Breast epithelium (tissue), 4 donors: ENCODE measurements around the gene GORASP2. TPM values are rescaled to one million over a fixed set of nuclear protein-coding genes. Genes with fewer than 3 reads are reported as not detected.

Experiments
- DNase-seq, 2 donors: peaks; one replicate each; pipeline ENCODE4 v3.0.0-alpha.2; 2019; ENCODE audit warnings: low spot score in 2 of 2
- H3K27ac ChIP-seq, 2 donors: fragments of 200-600 bp; sonication (generic) in 1 of 2; one replicate each; pipeline ENCODE4 v1.5.1; 2016 to 2019; ENCODE audit warnings: mild to moderate bottlenecking in 1 of 2
- H3K27me3 ChIP-seq, 2 donors: fragments of 200-600 bp; sonication (generic) in 1 of 2; one replicate each; pipeline versions ENCODE4 v1.5.1 to v1.6.0; 2017 to 2019; ENCODE audit warnings: control low read depth in 1 of 2, mild to moderate bottlenecking in 1 of 2
- H3K36me3 ChIP-seq: fragments of 200-600 bp; one replicate; pipeline ENCODE4 v1.5.1; 2019
- H3K4me1 ChIP-seq, 2 donors: fragments of 200-600 bp; sonication (generic); one replicate each; pipeline ENCODE4 v1.5.1; 2016 to 2019; ENCODE audit warnings: control low read depth in 1 of 2
- H3K4me3 ChIP-seq, 3 donors: fragments of 200-600 bp; sonication (generic); 1 replicate in 2 of 3; 2 replicates in 1 of 3; pipeline ENCODE4 v1.5.1; 2016 to 2019; ENCODE audit warnings: mild to moderate bottlenecking in 3 of 3, moderate library complexity in 2 of 3
- H3K9me3 ChIP-seq, 2 donors: fragments of 200-600 bp; sonication (generic) in 1 of 2; one replicate each; pipeline ENCODE4 v1.5.1; 2016 to 2019; ENCODE audit warnings: control low read depth in 1 of 2
- CTCF ChIP-seq, 3 donors: fragments of 450-650 bp; IDR thresholded peaks; one replicate each; pipeline ENCODE4 v1.5.1; 2016 to 2017; ENCODE audit warnings: antibody characterized with exemption in 3 of 3, mild to moderate bottlenecking in 3 of 3, moderate library complexity in 3 of 3
- POLR2A ChIP-seq: fragments of 450-650 bp; IDR thresholded peaks from one replicate; pipeline ENCODE4 v1.6.1; 2016; ENCODE audit warnings: antibody characterized with exemption, mild to moderate bottlenecking, moderate library complexity
- POLR2AphosphoS5 ChIP-seq, 3 donors: sonication (generic); formaldehyde crosslinking; IDR thresholded peaks; one replicate each; pipeline ENCODE4 v1.6.1; 2017; ENCODE audit warnings: antibody characterized with exemption in 3 of 3
- intact Hi-C: fragments of 100-400 bp; cut with DNase I; formaldehyde crosslinking; loops from one replicate; pipeline ENCODE4 v1.15.1; 2023; ENCODE audit warnings: low total_unique reads
- total RNA-seq, 3 donors: library from RNA; depleted of rRNA; stranded (reverse); fragments of >200 nt; gene quantifications; one replicate each; pipeline ENCODE4 v1.1.0, GENCODE V29; 2016

The GORASP2 gene
- total RNA-seq, 3 donors from 2014 or later, result 31.4 to 56.5 (median 45.2) TPM

- Histone ChIP-seq H3K27me3 (no peaks in the 10 kb centered on the region), H3K9me3 (no peaks in the 10 kb centered on the region), H3K4me1 (no peaks in the 10 kb centered on the region), H3K36me3 (no peaks in the 10 kb centered on the region), H3K4me3 (no peak overlapping the region), H3K27ac (no peak overlapping the region)
- intact Hi-C loops, result no loop called here
- no peak for TF ChIP-seq POLR2A
- TF ChIP-seq POLR2AphosphoS5 (IDR thresholded peaks at IDR 0.05), result no peak
- no peak for TF ChIP-seq CTCF (IDR thresholded peaks at IDR 0.05)
- DNase-seq, result no peak
Measured at GRCh38 chr2:170940066-170940465, 11.0 kb downstream of the GORASP2 start.

GRCh38 chr2:170942615-170943014, 13.6 kb downstream of the GORASP2 start:
- Histone ChIP-seq H3K27me3 (no peaks in the 10 kb centered on the region), H3K36me3 (no peaks in the 10 kb centered on the region), H3K4me1 (no peaks in the 10 kb centered on the region), H3K27ac (no peak overlapping the region), H3K4me3 (no peak overlapping the region), H3K9me3 (no peaks in the 10 kb centered on the region)
- DNase-seq, result no peak
- TF ChIP-seq CTCF (IDR thresholded peaks at IDR 0.05) (no peak), POLR2A (no peak), POLR2AphosphoS5 (IDR thresholded peaks at IDR 0.05) (no peak)
- intact Hi-C loops, result no loop called here

- no peak overlapping the region for H3K27ac ChIP-seq
- H3K4me1 ChIP-seq, result no peaks in the 10 kb centered on the region
- H3K27me3 ChIP-seq, result no peaks in the 10 kb centered on the region
- intact Hi-C loops, result no loop called here
- no peaks in the 10 kb centered on the region for H3K36me3 ChIP-seq
- H3K9me3 ChIP-seq, result no peaks in the 10 kb centered on the region
- TF ChIP-seq POLR2AphosphoS5 (IDR thresholded peaks at IDR 0.05), result no peak
- TF ChIP-seq CTCF (IDR thresholded peaks at IDR 0.05), result no peak
- no peak for TF ChIP-seq POLR2A
- no peak for DNase-seq
- no peak overlapping the region for H3K4me3 ChIP-seq
Measured at GRCh38 chr2:170943041-170943440, 14.0 kb downstream of the GORASP2 start.

GRCh38 chr2:170943596-170943995, 14.5 kb downstream of the GORASP2 start:
- Histone ChIP-seq H3K4me1 (no peaks in the 10 kb centered on the region), H3K4me3 (no peak overlapping the region), H3K27me3 (no peaks in the 10 kb centered on the region), H3K9me3 (no peaks in the 10 kb centered on the region), H3K27ac (no peak overlapping the region), H3K36me3 (no peaks in the 10 kb centered on the region)
- DNase-seq, result no peak
- intact Hi-C loops, result no loop called here
- TF ChIP-seq POLR2AphosphoS5 (IDR thresholded peaks at IDR 0.05) (no peak), POLR2A (no peak), CTCF (IDR thresholded peaks at IDR 0.05) (no peak)

GRCh38 chr2:170944545-170944944, 15.5 kb downstream of the GORASP2 start:
- Histone ChIP-seq H3K9me3 (no peaks in the 10 kb centered on the region), H3K27ac (no peak overlapping the region), H3K4me3 (no peak overlapping the region), H3K36me3 (no peaks in the 10 kb centered on the region), H3K27me3 (no peaks in the 10 kb centered on the region), H3K4me1 (no peaks in the 10 kb centered on the region)
- TF ChIP-seq POLR2AphosphoS5 (IDR thresholded peaks at IDR 0.05), result no peak
- no peak for TF ChIP-seq POLR2A
- TF ChIP-seq CTCF (IDR thresholded peaks at IDR 0.05), result no peak
- intact Hi-C loops, result no loop called here
- DNase-seq, result no peak
